IMR-90 (cell line): ENCODE results near the gene PAFAH2. TPM values are rescaled to one million over a fixed set of nuclear protein-coding genes. Genes with fewer than 3 reads are reported as not detected.

ENCODE experiments used
- ATAC-seq: fragments of 200-7000 bp; cut with Tn5 transposase; 2 replicates; pipeline ENCODE4 v1.9.1; 2020; ENCODE audit warnings: low read depth, mild to moderate bottlenecking, moderate library complexity
- BruUV-seq: library from RNA; stranded (reverse); fragments of 400-500 nt; replicated peaks from 2 replicates; lab custom pipeline; 2021; lab: Mats Ljungman, UMichigan
- CTCF ChIA-PET: fragments of 300-600 bp; formaldehyde crosslinking; extraction: SDS; loops from one replicate; lab custom pipeline; 2021; ENCODE audit warnings: antibody characterized with exemption; lab: Yijun Ruan, JAX
- POLR2A ChIA-PET: fragments of 300-600 bp; sonication (Branson Sonifier 250); formaldehyde crosslinking; loops from one replicate; lab custom pipeline; 2022; ENCODE audit warnings: antibody characterized with exemption; ENCODE audit not compliant: unreplicated experiment; lab: Charles Lee
- DNase-seq: peaks from one replicate; pipeline ENCODE4 v3.0.0; 2013
- H2AFZ ChIP-seq: replicated peaks from 2 replicates; pipeline ENCODE3; 2013; ENCODE audit warnings: low read length, mild to moderate bottlenecking; ENCODE audit not compliant: poor library complexity
- H2AK5ac ChIP-seq: 2 replicates; pipeline ENCODE4 v1.6.1; 2013; ENCODE audit warnings: low read depth, low read length, inconsistent platforms
- H2AK9ac ChIP-seq: replicated peaks from 2 replicates; pipeline ENCODE3; 2013; ENCODE audit warnings: mild to moderate bottlenecking, low read depth, low read length, moderate library complexity; ENCODE audit not compliant: poor library complexity
- H2BK120ac ChIP-seq: 2 replicates; pipeline ENCODE4 v1.6.1; 2013; ENCODE audit warnings: low read depth, low read length, inconsistent platforms
- H2BK15ac ChIP-seq: 3 replicates; pipeline ENCODE4 v1.6.1; 2013; ENCODE audit warnings: low read depth, low read length, inconsistent platforms
- H2BK20ac ChIP-seq: 2 replicates; pipeline ENCODE4 v1.6.1; 2013; ENCODE audit warnings: low read depth, mild to moderate bottlenecking, inconsistent platforms, low read length, moderate library complexity
- H2BK5ac ChIP-seq: 2 replicates; pipeline ENCODE4 v1.6.1; 2013; ENCODE audit warnings: mild to moderate bottlenecking, low read depth, low read length, inconsistent platforms; ENCODE audit not compliant: poor library complexity, severe bottlenecking
- H3K14ac ChIP-seq: replicated peaks from 2 replicates; pipeline ENCODE4 v1.6.1; 2013; ENCODE audit warnings: low read depth, low read length, inconsistent platforms
- H3K18ac ChIP-seq: 2 replicates; pipeline ENCODE4 v1.6.1; 2013; ENCODE audit warnings: low read depth, low read length, control low read depth
- H3K23ac ChIP-seq: 2 replicates; pipeline ENCODE4 v1.6.1; 2013; ENCODE audit warnings: low read depth, low read length, inconsistent platforms
- H3K27ac ChIP-seq: 2 replicates; pipeline ENCODE4 v1.5.1; 2013; ENCODE audit warnings: mild to moderate bottlenecking, control low read depth, low read length; ENCODE audit not compliant: insufficient read depth
- H3K27me3 ChIP-seq: 2 replicates; pipeline ENCODE4 v1.6.1; 2013; ENCODE audit warnings: low read length; ENCODE audit not compliant: control insufficient read depth, insufficient read depth
- H3K36me3 ChIP-seq: 2 replicates; pipeline ENCODE4 v1.6.1; 2013; ENCODE audit warnings: low read length, mixed read lengths; ENCODE audit not compliant: control insufficient read depth, insufficient read depth
- H3K4ac ChIP-seq: 2 replicates; pipeline ENCODE4 v1.6.1; 2013; ENCODE audit warnings: low read depth, low read length, inconsistent platforms
- H3K4me1 ChIP-seq: 2 replicates; pipeline ENCODE4 v1.6.1; 2013; ENCODE audit warnings: low read length, mixed read lengths; ENCODE audit not compliant: control insufficient read depth, insufficient read depth
- H3K4me2 ChIP-seq: 2 replicates; pipeline ENCODE4 v1.6.1; 2013; ENCODE audit warnings: low read depth, mild to moderate bottlenecking, control low read depth, low read length, moderate library complexity
- H3K4me3 ChIP-seq: 2 replicates; pipeline ENCODE4 v1.5.1; 2013; ENCODE audit warnings: low read depth, mild to moderate bottlenecking, control low read depth, low read length, moderate library complexity; ENCODE audit not compliant: insufficient read depth
- H3K56ac ChIP-seq: 2 replicates; pipeline ENCODE4 v1.6.1; 2013; ENCODE audit warnings: low read length, inconsistent platforms; ENCODE audit not compliant: insufficient read depth; ENCODE audit errors: extremely low read depth
- H3K79me1 ChIP-seq, 2 experiments: 2 replicates each; pipeline ENCODE4 v1.6.1; 2013; ENCODE audit warnings: low read length in 2 of 2, inconsistent platforms in 1 of 2, low read depth in 1 of 2
- H3K9ac ChIP-seq: 2 replicates; pipeline ENCODE4 v1.6.1; 2013; ENCODE audit warnings: low read depth, low read length, control low read depth
- H3K9me1 ChIP-seq: 2 replicates; pipeline ENCODE4 v1.6.1; 2013; ENCODE audit warnings: low read length, inconsistent platforms; ENCODE audit not compliant: insufficient read depth
- H3K9me3 ChIP-seq: 2 replicates; pipeline ENCODE4 v1.6.1; 2013; ENCODE audit warnings: low read length; ENCODE audit not compliant: control insufficient read depth, insufficient read depth
- H4K20me1 ChIP-seq: 2 replicates; pipeline ENCODE4 v1.6.1; 2013; ENCODE audit warnings: low read length, inconsistent platforms; ENCODE audit not compliant: insufficient read depth
- H4K5ac ChIP-seq: 2 replicates; pipeline ENCODE4 v1.6.1; 2013; ENCODE audit warnings: mild to moderate bottlenecking, low read depth, low read length, control low read depth
- H4K8ac ChIP-seq, 2 experiments: 2 replicates each; pipeline ENCODE4 v1.6.1; 2013; ENCODE audit warnings: low read depth in 2 of 2, low read length in 2 of 2, control low read depth in 1 of 2, inconsistent platforms in 1 of 2
- H4K91ac ChIP-seq: 2 replicates; pipeline ENCODE4 v1.6.1; 2013; ENCODE audit warnings: low read depth, low read length, inconsistent platforms; ENCODE audit not compliant: insufficient read depth
- BHLHE40 ChIP-seq: fragments of 150-350 bp; IDR thresholded peaks from 2 replicates; pipeline ENCODE4 v1.6.1; 2016; ENCODE audit warnings: mild to moderate bottlenecking, low read depth, low read length
- CEBPB ChIP-seq: IDR thresholded peaks from 2 replicates; pipeline ENCODE4 v1.6.1; 2012; ENCODE audit warnings: low read depth, low read length, improper control_type of control experiment
- CHD1 ChIP-seq: IDR thresholded peaks from 2 replicates; pipeline ENCODE4 v1.6.1; 2012; ENCODE audit warnings: low read depth, low read length, improper control_type of control experiment
- CTCF ChIP-seq: conservative IDR thresholded peaks from 2 replicates; pipeline ENCODE4 v1.5.1; 2012; ENCODE audit warnings: mild to moderate bottlenecking, low read depth, low read length, improper control_type of control experiment
- FOS ChIP-seq: fragments of 150-350 bp; IDR thresholded peaks from 2 replicates; pipeline ENCODE4 v1.6.1; 2016; ENCODE audit warnings: low read depth, low read length
- MAFK ChIP-seq: IDR thresholded peaks from 2 replicates; pipeline ENCODE4 v1.6.1; 2012; ENCODE audit warnings: low read depth, low read length, improper control_type of control experiment
- MAZ ChIP-seq: IDR thresholded peaks from 2 replicates; pipeline ENCODE4 v1.6.1; 2012; ENCODE audit warnings: low read depth, mild to moderate bottlenecking, low read length, improper control_type of control experiment, moderate library complexity, borderline replicate concordance
- MXI1 ChIP-seq: IDR thresholded peaks from 2 replicates; pipeline ENCODE4 v1.6.1; 2012; ENCODE audit warnings: low read depth, mild to moderate bottlenecking, low read length, moderate library complexity, borderline replicate concordance
- NFE2L2 ChIP-seq: fragments of 150-350 bp; IDR thresholded peaks from 2 replicates; pipeline ENCODE4 v1.6.1; 2016; ENCODE audit warnings: low read depth, mild to moderate bottlenecking, low read length
- POLR2A ChIP-seq: IDR thresholded peaks from 2 replicates; pipeline ENCODE4 v1.6.1; 2012; ENCODE audit warnings: mild to moderate bottlenecking, low read depth, low read length
- RAD21 ChIP-seq: IDR thresholded peaks from 2 replicates; pipeline ENCODE4 v1.6.1; 2012; ENCODE audit warnings: low read length, improper control_type of control experiment
- RCOR1 ChIP-seq: IDR thresholded peaks from 2 replicates; pipeline ENCODE4 v1.6.1; 2012; ENCODE audit warnings: mild to moderate bottlenecking, low read length, improper control_type of control experiment; ENCODE audit not compliant: insufficient replicate concordance
- RFX5 ChIP-seq: IDR thresholded peaks from 2 replicates; pipeline ENCODE4 v1.8.0; 2012; ENCODE audit warnings: low read depth, mild to moderate bottlenecking, low read length, moderate library complexity
- SMC3 ChIP-seq: fragments of 150-350 bp; IDR thresholded peaks from 2 replicates; pipeline ENCODE4 v1.6.1; 2016; ENCODE audit warnings: low read depth, mild to moderate bottlenecking, antibody characterized with exemption, low read length, moderate library complexity
- WGBS, 2 experiments: methylation state at CpG; one replicate each; pipeline versions ENCODE4 v1.1.5 to v1.1.7; 2013; ENCODE audit warnings: missing lambda C conversion rate in 2 of 2; ENCODE audit not compliant: insufficient read length in 1 of 2; ENCODE audit errors: extremely low coverage in 2 of 2; 5-methylcytosine and 5-hydroxymethylcytosine counted together
- dilution Hi-C: fragments of 300-500 bp; cut with HindIII; formaldehyde crosslinking; loops from one replicate; pipeline ENCODE4 v1.14.3; 2018; ENCODE audit warnings: low sequenced_read_pairs; ENCODE audit not compliant: unreplicated experiment
- in situ Hi-C: fragments of 300-500 bp; cut with MboI; formaldehyde crosslinking; loops from 3 replicates; pipeline ENCODE4 v1.14.3; 2019; ENCODE audit warnings: low sequenced_read_pairs, inconsistent platforms, mixed read lengths
- intact Hi-C: fragments of 100-400 bp; cut with micrococcal nuclease; formaldehyde crosslinking; loops from 2 replicates; pipeline ENCODE4 v1.10.0; 2022
- polyA plus RNA-seq, 3 experiments: library from polyadenylated mRNA; depleted of rRNA; stranded (reverse); fragments of >200 nt; gene quantifications; 2 replicates each; pipeline ENCODE4 v1.2.3, GENCODE V29; 2012; ENCODE audit warnings: low replicate concordance in 1 of 3
- total RNA-seq: library from RNA; depleted of rRNA; stranded (reverse); fragments of >200 nt; gene quantifications from 2 replicates; pipeline ENCODE4 v1.2.3, GENCODE V29; 2012
- TF ChIP-seq, protein P1 (sequence below): fragments of 150-350 bp; IDR thresholded peaks from 2 replicates; pipeline ENCODE4 v1.6.1; 2017; ENCODE audit warnings: mild to moderate bottlenecking, antibody characterized with exemption, low read length, low read depth
- TF ChIP-seq, protein P2 (sequence below): fragments of 150-350 bp; IDR thresholded peaks from 2 replicates; pipeline ENCODE4 v1.6.1; 2016; ENCODE audit warnings: low read depth, mild to moderate bottlenecking, low read length, moderate library complexity, borderline replicate concordance

The PAFAH2 gene
- total and polyA plus RNA-seq, 2 of the 4 experiments (the other 2 are of a cell fraction) = 8.3 to 12.2 TPM

GRCh38 chr1:25985670-25986069 is 12.2 kb downstream of the PAFAH2 start:
- H2AFZ ChIP-seq = no peak overlapping the region
- H3K18ac ChIP-seq = no peak overlapping the region
- no peaks in the 10 kb centered on the region for H3K27me3 ChIP-seq
- no peaks in the 10 kb centered on the region for H4K20me1 ChIP-seq
- H4K5ac ChIP-seq = no peak overlapping the region
- H3K79me1 ChIP-seq = peaks cover 0 to 5% of the 10 kb centered on the region in 2 experiments; a peak in 1 of 4 replicates
- no peak overlapping the region for H3K4me2 ChIP-seq
- ChIA-PET POLR2A (no interaction called here), CTCF (no interaction called here)
- intact Hi-C loops (no loop called here), in situ Hi-C loops (no loop called here), dilution Hi-C loops (no loop called here)
- no peaks in the 10 kb centered on the region for H3K9me3 ChIP-seq
- TF ChIP-seq SMC3 (no peak), MAZ (no peak), CHD1 (no peak), RFX5 (no peak), MXI1 (no peak), MAFK (no peak), RAD21 (no peak), BHLHE40 (no peak), CEBPB (no peak), NFE2L2 (no peak), FOS (no peak), RCOR1 (no peak), CTCF (no peak), POLR2A (no peak)
- TF ChIP-seq, protein P1, sequence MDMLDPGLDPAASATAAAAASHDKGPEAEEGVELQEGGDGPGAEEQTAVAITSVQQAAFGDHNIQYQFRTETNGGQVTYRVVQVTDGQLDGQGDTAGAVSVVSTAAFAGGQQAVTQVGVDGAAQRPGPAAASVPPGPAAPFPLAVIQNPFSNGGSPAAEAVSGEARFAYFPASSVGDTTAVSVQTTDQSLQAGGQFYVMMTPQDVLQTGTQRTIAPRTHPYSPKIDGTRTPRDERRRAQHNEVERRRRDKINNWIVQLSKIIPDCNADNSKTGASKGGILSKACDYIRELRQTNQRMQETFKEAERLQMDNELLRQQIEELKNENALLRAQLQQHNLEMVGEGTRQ = no peak
- TF ChIP-seq, protein P2, sequence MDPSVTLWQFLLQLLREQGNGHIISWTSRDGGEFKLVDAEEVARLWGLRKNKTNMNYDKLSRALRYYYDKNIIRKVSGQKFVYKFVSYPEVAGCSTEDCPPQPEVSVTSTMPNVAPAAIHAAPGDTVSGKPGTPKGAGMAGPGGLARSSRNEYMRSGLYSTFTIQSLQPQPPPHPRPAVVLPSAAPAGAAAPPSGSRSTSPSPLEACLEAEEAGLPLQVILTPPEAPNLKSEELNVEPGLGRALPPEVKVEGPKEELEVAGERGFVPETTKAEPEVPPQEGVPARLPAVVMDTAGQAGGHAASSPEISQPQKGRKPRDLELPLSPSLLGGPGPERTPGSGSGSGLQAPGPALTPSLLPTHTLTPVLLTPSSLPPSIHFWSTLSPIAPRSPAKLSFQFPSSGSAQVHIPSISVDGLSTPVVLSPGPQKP = no peak
- H3K14ac ChIP-seq = no peak overlapping the region
- peaks cover 38% of the 10 kb centered on the region for H3K36me3 ChIP-seq
- H3K9me1 ChIP-seq = peaks cover 3% of the 10 kb centered on the region
- H2BK15ac ChIP-seq = no peak overlapping the region
- no peak overlapping the region for H2BK20ac ChIP-seq
- no peak overlapping the region for H3K56ac ChIP-seq
- no peak overlapping the region for H2AK9ac ChIP-seq
- no peak overlapping the region for H2BK120ac ChIP-seq
- ATAC-seq (no peak), DNase-seq (no peak)
- H3K4me1 ChIP-seq = 0 out of 2 replicates have a peak, but pooled peaks cover 2% of the 10 kb centered on the region
- no peak overlapping the region for H3K4me3 ChIP-seq
- WGBS, 2 experiments = no CpG with 5 or more reads among the region's 3 CpGs
- no peak overlapping the region for H2AK5ac ChIP-seq
- H4K8ac ChIP-seq = no peak overlapping the region
- H4K91ac ChIP-seq = no peak overlapping the region
- H3K23ac ChIP-seq = no peak overlapping the region
- H3K9ac ChIP-seq = no peak overlapping the region
- H3K4ac ChIP-seq = no peak overlapping the region
- H2BK5ac ChIP-seq = no peak overlapping the region
- no TSS peak for BruUV-seq
- no peak overlapping the region for H3K27ac ChIP-seq
